IPS-18a (cell line): Measurements from ENCODE around the gene PTPN5.

ENCODE experiments used
- H3K27ac ChIP-seq: one replicate; pipeline ENCODE4 v1.5.1; 2013; ENCODE audit warnings: low read length
- H3K27me3 ChIP-seq: one replicate; pipeline ENCODE4 v1.6.1; 2013; ENCODE audit warnings: mild to moderate bottlenecking, low read length; ENCODE audit not compliant: control insufficient read depth, insufficient read depth
- H3K36me3 ChIP-seq: one replicate; pipeline ENCODE4 v1.6.1; 2013; ENCODE audit warnings: low read depth, low read length; ENCODE audit not compliant: control insufficient read depth
- H3K4me1 ChIP-seq: one replicate; pipeline ENCODE4 v1.6.1; 2013; ENCODE audit warnings: low read depth, low read length; ENCODE audit not compliant: control insufficient read depth
- H3K4me3 ChIP-seq: one replicate; pipeline ENCODE4 v1.5.1; 2013; ENCODE audit warnings: low read length
- H3K9ac ChIP-seq: one replicate; pipeline ENCODE4 v1.6.1; 2013; ENCODE audit warnings: mild to moderate bottlenecking, low read length, moderate library complexity
- H3K9me3 ChIP-seq: one replicate; pipeline ENCODE4 v1.6.1; 2013; ENCODE audit warnings: low read depth, low read length; ENCODE audit not compliant: control insufficient read depth

The PTPN5 gene

DNA sequence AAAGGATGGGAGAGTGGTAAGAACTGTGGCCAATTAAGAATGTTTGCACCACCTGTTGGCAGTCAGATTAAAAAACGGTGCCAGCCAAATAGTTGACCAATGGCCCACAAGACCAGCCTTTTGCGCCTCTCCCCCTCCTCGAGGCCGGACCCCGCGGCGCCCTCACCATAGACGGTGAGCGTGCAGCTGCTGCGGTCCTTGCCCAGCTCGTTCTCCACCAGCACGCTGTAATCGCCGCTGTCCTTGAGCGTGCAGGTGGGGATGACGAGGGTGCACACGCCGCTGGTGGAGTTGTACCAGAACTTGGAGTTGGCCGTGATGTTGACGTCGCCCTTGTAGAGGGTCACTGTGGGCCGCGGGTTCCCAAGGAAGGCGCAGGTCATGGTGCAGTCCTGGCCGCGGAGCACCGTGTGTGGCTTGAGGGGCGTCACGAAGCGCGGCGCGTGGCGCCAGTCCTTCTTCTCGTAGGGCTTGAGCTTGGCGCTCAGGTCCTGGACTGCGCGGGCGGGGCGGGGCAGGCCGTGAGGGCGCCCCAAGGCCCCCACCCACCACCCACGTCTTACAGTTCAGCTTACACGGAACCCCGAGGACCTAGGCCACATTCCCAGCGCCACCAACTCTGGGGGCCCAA is 85.8 kb downstream of the PTPN5 start:
- Histone ChIP-seq H3K36me3 (no peaks in the 10 kb centered on the region), H3K27ac (no peak overlapping the region), H3K27me3 (no peaks in the 10 kb centered on the region), H3K9me3 (no peaks in the 10 kb centered on the region), H3K9ac (no peak overlapping the region), H3K4me3 (no peak overlapping the region), H3K4me1 (no peaks in the 10 kb centered on the region)

DNA sequence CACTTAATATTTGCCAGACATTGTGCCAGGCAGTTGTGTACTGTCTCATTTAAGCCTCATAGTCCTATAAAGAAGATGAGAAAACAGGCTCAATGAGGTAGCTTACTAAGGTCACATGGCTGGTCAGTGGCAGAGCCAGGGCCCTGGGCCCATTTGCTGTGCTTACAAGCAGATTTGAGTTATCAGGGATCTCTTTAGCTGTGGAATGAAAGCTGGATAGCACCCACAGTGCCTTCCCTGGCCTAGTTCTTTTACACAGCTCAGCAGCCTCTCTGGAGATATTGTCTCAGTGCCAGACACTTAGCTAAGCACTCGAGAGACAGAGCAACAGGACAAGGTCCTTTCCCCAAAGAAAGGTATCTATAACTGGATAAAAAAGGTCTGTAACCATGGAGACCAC is 86.9 kb downstream of the PTPN5 start:
- H3K9ac ChIP-seq = no peak overlapping the region
- no peak overlapping the region for H3K4me3 ChIP-seq
- H3K36me3 ChIP-seq = no peaks in the 10 kb centered on the region
- H3K9me3 ChIP-seq = no peaks in the 10 kb centered on the region
- peaks cover 6% of the 10 kb centered on the region for H3K27me3 ChIP-seq
- no peak overlapping the region for H3K27ac ChIP-seq
- H3K4me1 ChIP-seq = no peaks in the 10 kb centered on the region

- Histone ChIP-seq H3K4me3 (no peak overlapping the region), H3K27me3 (peaks cover 11% of the 10 kb centered on the region), H3K36me3 (no peaks in the 10 kb centered on the region)
Measured at GRCh38 chr11:18704045-18704645, 87.5 kb downstream of the PTPN5 start.

GRCh38 chr11:18703001-18703763 is 88.4 kb downstream of the PTPN5 start:
- H3K4me3 ChIP-seq = no peak overlapping the region
- no peak overlapping the region for H3K27ac ChIP-seq
- no peaks in the 10 kb centered on the region for H3K36me3 ChIP-seq
- no peak overlapping the region for H3K9ac ChIP-seq
- peaks cover 11% of the 10 kb centered on the region for H3K27me3 ChIP-seq
- no peaks in the 10 kb centered on the region for H3K4me1 ChIP-seq
- no peaks in the 10 kb centered on the region for H3K9me3 ChIP-seq

More at GRCh38 chr11:18704045-18704645, 87.5 kb downstream of the PTPN5 start:
- H3K4me1 ChIP-seq = no peaks in the 10 kb centered on the region
- no peaks in the 10 kb centered on the region for H3K9me3 ChIP-seq
- H3K9ac ChIP-seq = no peak overlapping the region
- no peak overlapping the region for H3K27ac ChIP-seq

- Histone ChIP-seq H3K36me3 (no peaks in the 10 kb centered on the region), H3K27ac (no peak overlapping the region), H3K27me3 (peaks cover 25% of the 10 kb centered on the region), H3K4me3 (no peak overlapping the region), H3K4me1 (no peaks in the 10 kb centered on the region), H3K9me3 (no peaks in the 10 kb centered on the region), H3K9ac (no peak overlapping the region)
Measured at GRCh38 chr11:18701614-18702216, 89.9 kb downstream of the PTPN5 start.

DNA sequence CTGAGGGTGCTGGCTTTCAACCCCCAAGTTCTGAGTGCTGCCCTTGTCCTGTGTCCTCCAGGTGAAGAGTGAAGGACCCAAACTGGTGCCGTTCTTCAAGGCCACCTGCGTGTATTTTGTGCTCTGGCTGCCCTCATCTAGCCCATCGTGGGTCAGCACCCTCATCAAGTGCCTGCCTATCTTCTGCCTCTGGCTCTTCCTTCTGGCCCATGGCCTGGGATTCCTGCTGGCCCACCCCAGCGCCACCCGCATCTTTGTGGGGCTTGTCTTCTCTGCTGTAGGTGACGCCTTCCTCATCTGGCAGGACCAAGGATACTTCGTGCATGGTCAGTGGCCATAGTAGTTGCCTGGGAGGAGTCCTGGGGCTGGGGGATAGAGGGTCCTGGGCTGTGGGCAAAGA is 90.7 kb downstream of the PTPN5 start:
- Histone ChIP-seq H3K4me1 (no peaks in the 10 kb centered on the region), H3K9ac (no peak overlapping the region)

GRCh38 chr11:18700375-18700774 is 91.2 kb downstream of the PTPN5 start:
- no peaks in the 10 kb centered on the region for H3K36me3 ChIP-seq
- no peak overlapping the region for H3K27ac ChIP-seq
- no peaks in the 10 kb centered on the region for H3K9me3 ChIP-seq
- no peaks in the 10 kb centered on the region for H3K4me1 ChIP-seq
- peaks cover 30% of the 10 kb centered on the region for H3K27me3 ChIP-seq
- no peak overlapping the region for H3K9ac ChIP-seq
- H3K4me3 ChIP-seq = no peak overlapping the region

More for the DNA sequence above, 90.7 kb downstream of the PTPN5 start:
- peaks cover 30% of the 10 kb centered on the region for H3K27me3 ChIP-seq
- H3K4me3 ChIP-seq = no peak overlapping the region
- H3K27ac ChIP-seq = no peak overlapping the region
- no peaks in the 10 kb centered on the region for H3K36me3 ChIP-seq
- H3K9me3 ChIP-seq = no peaks in the 10 kb centered on the region

GRCh38 chr11:18699848-18700261 is 91.7 kb downstream of the PTPN5 start:
- Histone ChIP-seq H3K4me3 (peak overlapping the region; percentile 69), H3K36me3 (no peaks in the 10 kb centered on the region), H3K4me1 (no peaks in the 10 kb centered on the region), H3K27me3 (peaks cover 30% of the 10 kb centered on the region), H3K9me3 (no peaks in the 10 kb centered on the region), H3K9ac (no peak overlapping the region), H3K27ac (no peak overlapping the region)

GRCh38 chr11:18699269-18699596 is 92.4 kb downstream of the PTPN5 start:
- H3K4me3 ChIP-seq = peak overlapping the region; percentile 69
- peaks cover 30% of the 10 kb centered on the region for H3K27me3 ChIP-seq
- H3K9me3 ChIP-seq = no peaks in the 10 kb centered on the region
- no peaks in the 10 kb centered on the region for H3K36me3 ChIP-seq
- H3K9ac ChIP-seq = peak overlapping the region; percentile 40
- no peak overlapping the region for H3K27ac ChIP-seq
- no peaks in the 10 kb centered on the region for H3K4me1 ChIP-seq

GRCh38 chr11:18698341-18699268 is 93.0 kb downstream of the PTPN5 start, which contains the start of gene TMEM86A:
TMEM86A (plus strand) TSS chr11:18698779; CDS start chr11:18698887, 108 bp downstream.
- H3K27me3 ChIP-seq = peaks cover 30% of the 10 kb centered on the region
- H3K27ac ChIP-seq = no peak within 1 kb of the TSS
- no peaks in the 10 kb centered on the region for H3K36me3 ChIP-seq
- H3K9me3 ChIP-seq = no peaks in the 10 kb centered on the region
- H3K4me3 ChIP-seq = peak within 1 kb of the TSS; percentile 69
- peak within 1 kb of the TSS; percentile 40 for H3K9ac ChIP-seq
- H3K4me1 ChIP-seq = no peaks in the 10 kb centered on the region

DNA sequence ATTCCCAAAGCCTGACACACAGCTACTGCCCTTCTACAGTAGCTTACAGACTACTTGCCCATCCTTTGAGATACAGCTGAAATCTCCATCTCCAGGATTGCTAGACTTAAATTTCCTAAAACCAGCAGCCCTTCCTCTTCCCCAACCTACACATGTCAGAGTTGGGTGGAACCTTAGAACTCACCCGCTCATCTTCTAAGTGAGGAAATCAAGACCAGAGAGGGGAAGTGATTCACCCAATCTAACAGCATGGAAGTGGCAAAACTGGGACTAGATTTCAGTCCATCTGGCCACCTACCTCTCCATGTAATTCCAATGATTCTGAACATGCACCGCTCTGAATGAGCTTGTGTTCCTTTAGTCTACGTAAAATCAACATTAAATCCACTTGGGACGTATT is 94.0 kb downstream of the PTPN5 start:
- H3K4me1 ChIP-seq = no peaks in the 10 kb centered on the region
- H3K4me3 ChIP-seq = no peak overlapping the region
- no peaks in the 10 kb centered on the region for H3K9me3 ChIP-seq
- peaks cover 30% of the 10 kb centered on the region for H3K27me3 ChIP-seq
- no peaks in the 10 kb centered on the region for H3K36me3 ChIP-seq
- no peak overlapping the region for H3K9ac ChIP-seq
- no peak overlapping the region for H3K27ac ChIP-seq
